ENCODE results near the gene FRS2. TPM values are rescaled to one million over a fixed set of nuclear protein-coding genes. Genes with fewer than 3 reads are reported as not detected.

The FRS2 gene
- total RNA-seq, 1 experiment from 2014 or later: 33.7 TPM

DNA sequence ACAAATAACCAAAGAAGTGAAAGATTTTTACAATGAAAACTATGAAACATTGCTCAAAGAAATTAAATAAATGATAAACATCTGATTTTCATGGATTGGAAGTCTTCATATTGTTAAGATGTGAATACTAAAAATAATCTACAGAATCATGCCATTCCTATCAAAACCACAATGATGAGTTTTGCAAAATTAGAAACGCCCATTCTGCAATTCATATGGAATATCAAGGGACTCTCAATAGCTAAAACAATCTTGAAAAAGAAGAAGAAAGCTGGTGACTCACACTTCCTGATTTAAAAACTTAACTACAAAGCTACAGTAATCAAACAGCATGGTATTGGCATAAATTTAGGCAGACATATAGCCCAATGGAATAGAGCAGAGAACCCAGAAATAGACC is 74.9 kb downstream of the FRS2 start:
- H3K9me3 Mint-ChIP-seq: peaks cover 6 to 8% of the 10 kb centered on the region in 2 experiments
- Histone ChIP-seq H2BK5ac (ENCODE audit: insufficient read length, low read length) (no peak overlapping the region), H3K27ac (ENCODE audit: insufficient read length, low read depth, low read length) (no peak overlapping the region), H3K18ac (ENCODE audit: insufficient read length, low read depth, low read length) (no peak overlapping the region), H3K79me1 (ENCODE audit: insufficient read depth, low read depth, low read length, poor library complexity, severe bottlenecking) (peaks cover 3% of the 10 kb centered on the region), H3K56ac (ENCODE audit: insufficient read length, low read depth, low read length) (no peak overlapping the region), H2AFZ (ENCODE audit: low read length) (no peak overlapping the region), H3K4me1 (ENCODE audit: insufficient read depth, low read length) (no peaks in the 10 kb centered on the region), H3K23ac (ENCODE audit: insufficient read length, low read depth, low read length) (no peak overlapping the region), H4K8ac (replicated peaks; ENCODE audit: insufficient read length, low read depth, low read length) (no peak overlapping the region), H2AK5ac (ENCODE audit: insufficient read length, low read length) (no peak overlapping the region), H4K91ac (ENCODE audit: insufficient read length, low read depth, low read length) (no peak overlapping the region), H3K79me2 (ENCODE audit: insufficient read depth, low read length) (no peaks in the 10 kb centered on the region), H3K23me2 (ENCODE audit: insufficient read length, low read depth, low read length, poor library complexity, severe bottlenecking) (no peaks in the 10 kb centered on the region), H2BK15ac (ENCODE audit: low read depth, low read length) (no peak overlapping the region), H2BK12ac (ENCODE audit: insufficient read length, low read depth, low read length) (no peak overlapping the region), H4K20me1 (ENCODE audit: control insufficient read depth, insufficient read depth, insufficient read length) (no peaks in the 10 kb centered on the region), H3K14ac (ENCODE audit: insufficient read depth, low read length) (no peak overlapping the region), H4K5ac (ENCODE audit: insufficient read length, low read depth, low read length) (no peak overlapping the region), H3K9me3 (ENCODE audit: control insufficient read depth, low read depth, low read length) (no peaks in the 10 kb centered on the region), H2BK20ac (ENCODE audit: low read depth, low read length, poor library complexity, severe bottlenecking) (no peak overlapping the region), H3K4me2 (ENCODE audit: insufficient read depth, insufficient read length, low read length) (no peak overlapping the region), H3K4ac (ENCODE audit: low read depth, low read length) (no peak overlapping the region), H3T11ph (ENCODE audit: low read length) (no peak overlapping the region), H3K9ac (ENCODE audit: extremely low read depth, insufficient read length, low read length) (no peak overlapping the region), H3K27me3 (ENCODE audit: insufficient read depth, low read length) (no peaks in the 10 kb centered on the region), H2BK120ac (ENCODE audit: low read depth, low read length, poor library complexity, severe bottlenecking) (no peak overlapping the region)
- H3K4me1 Mint-ChIP-seq: peaks cover 6% of the 10 kb centered on the region in 2 experiments
- H3K4me3 Mint-ChIP-seq: no peak overlapping the region
- H3K27ac Mint-ChIP-seq: no peak overlapping the region
- H3K27me3 Mint-ChIP-seq (ENCODE audit: low read depth): no peaks in the 10 kb centered on the region
- TF ChIP-seq, protein P1, sequence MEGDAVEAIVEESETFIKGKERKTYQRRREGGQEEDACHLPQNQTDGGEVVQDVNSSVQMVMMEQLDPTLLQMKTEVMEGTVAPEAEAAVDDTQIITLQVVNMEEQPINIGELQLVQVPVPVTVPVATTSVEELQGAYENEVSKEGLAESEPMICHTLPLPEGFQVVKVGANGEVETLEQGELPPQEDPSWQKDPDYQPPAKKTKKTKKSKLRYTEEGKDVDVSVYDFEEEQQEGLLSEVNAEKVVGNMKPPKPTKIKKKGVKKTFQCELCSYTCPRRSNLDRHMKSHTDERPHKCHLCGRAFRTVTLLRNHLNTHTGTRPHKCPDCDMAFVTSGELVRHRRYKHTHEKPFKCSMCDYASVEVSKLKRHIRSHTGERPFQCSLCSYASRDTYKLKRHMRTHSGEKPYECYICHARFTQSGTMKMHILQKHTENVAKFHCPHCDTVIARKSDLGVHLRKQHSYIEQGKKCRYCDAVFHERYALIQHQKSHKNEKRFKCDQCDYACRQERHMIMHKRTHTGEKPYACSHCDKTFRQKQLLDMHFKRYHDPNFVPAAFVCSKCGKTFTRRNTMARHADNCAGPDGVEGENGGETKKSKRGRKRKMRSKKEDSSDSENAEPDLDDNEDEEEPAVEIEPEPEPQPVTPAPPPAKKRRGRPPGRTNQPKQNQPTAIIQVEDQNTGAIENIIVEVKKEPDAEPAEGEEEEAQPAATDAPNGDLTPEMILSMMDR (conservative IDR thresholded peaks at IDR 0.05): no peak
- WGBS (ENCODE audit: extremely low coverage, insufficient read length, low lambda C conversion rate): no CpG with 5 or more reads among the region's 1 CpG
- peaks cover 16 to 20% (median 16%) of the 10 kb centered on the region in 3 experiments for H3K36me3 Mint-ChIP-seq (ENCODE audit: insufficient read depth in 1 of 3, low read depth in 3 of 3)
- DNase-seq: no peak
